IMR-90 (cell line): ENCODE data around the gene C3orf70.

Experiments
- BHLHE40 ChIP-seq: fragments of 150-350 bp; IDR thresholded peaks from 2 replicates; pipeline ENCODE4 v1.6.1; 2016; ENCODE audit warnings: mild to moderate bottlenecking, low read depth, low read length
- CEBPB ChIP-seq: IDR thresholded peaks from 2 replicates; pipeline ENCODE4 v1.6.1; 2012; ENCODE audit warnings: low read depth, low read length, improper control_type of control experiment
- POLR2A ChIP-seq: IDR thresholded peaks from 2 replicates; pipeline ENCODE4 v1.6.1; 2012; ENCODE audit warnings: mild to moderate bottlenecking, low read depth, low read length
- RAD21 ChIP-seq: IDR thresholded peaks from 2 replicates; pipeline ENCODE4 v1.6.1; 2012; ENCODE audit warnings: low read length, improper control_type of control experiment
- TF ChIP-seq, protein P1 (sequence below): conservative IDR thresholded peaks from 2 replicates; pipeline ENCODE4 v1.5.1; 2012; ENCODE audit warnings: mild to moderate bottlenecking, low read depth, low read length, improper control_type of control experiment
- TF ChIP-seq, protein P2 (sequence below): fragments of 150-350 bp; IDR thresholded peaks from 2 replicates; pipeline ENCODE4 v1.6.1; 2017; ENCODE audit warnings: mild to moderate bottlenecking, antibody characterized with exemption, low read length, low read depth

DNA sequence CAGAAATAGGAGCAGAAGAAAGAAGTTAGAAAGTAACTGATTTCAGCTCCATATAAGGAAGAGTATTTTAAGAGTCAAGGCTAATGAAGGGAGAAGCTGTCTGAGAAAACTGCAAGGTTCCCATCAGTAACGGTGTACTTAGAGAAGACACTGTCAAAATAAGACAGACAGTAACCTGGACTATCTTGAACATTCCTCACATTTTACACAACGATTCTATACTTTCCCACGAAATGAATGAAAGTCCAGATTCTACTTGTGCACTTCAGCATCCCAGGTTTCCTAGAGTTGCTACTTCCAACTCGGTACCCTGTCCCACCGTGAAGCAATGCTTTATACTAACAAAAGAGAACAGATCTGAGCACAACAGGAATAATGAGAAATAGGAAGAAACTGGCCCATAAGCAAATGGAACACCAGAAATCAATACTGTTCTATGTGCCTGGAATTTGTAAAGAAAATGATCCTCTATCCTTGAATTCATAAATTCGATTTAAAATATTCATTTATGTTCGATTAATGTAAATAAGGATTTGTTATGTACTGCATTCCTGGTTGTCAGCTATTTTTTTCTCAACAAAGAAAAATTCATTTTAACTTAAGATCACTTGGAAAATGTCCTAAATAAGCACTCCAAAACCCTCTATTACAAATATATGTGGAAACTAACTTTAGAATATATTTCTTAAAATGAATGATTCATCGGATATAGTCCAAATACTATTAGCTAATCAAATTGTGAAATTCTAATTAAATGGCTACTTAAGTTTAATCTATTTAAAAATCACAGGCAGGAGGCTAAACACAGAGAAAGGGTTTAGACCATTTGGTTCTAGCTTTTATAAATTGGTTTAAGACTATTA lies 1.5 kb downstream of the C3orf70 start:
- TF ChIP-seq, protein P1, sequence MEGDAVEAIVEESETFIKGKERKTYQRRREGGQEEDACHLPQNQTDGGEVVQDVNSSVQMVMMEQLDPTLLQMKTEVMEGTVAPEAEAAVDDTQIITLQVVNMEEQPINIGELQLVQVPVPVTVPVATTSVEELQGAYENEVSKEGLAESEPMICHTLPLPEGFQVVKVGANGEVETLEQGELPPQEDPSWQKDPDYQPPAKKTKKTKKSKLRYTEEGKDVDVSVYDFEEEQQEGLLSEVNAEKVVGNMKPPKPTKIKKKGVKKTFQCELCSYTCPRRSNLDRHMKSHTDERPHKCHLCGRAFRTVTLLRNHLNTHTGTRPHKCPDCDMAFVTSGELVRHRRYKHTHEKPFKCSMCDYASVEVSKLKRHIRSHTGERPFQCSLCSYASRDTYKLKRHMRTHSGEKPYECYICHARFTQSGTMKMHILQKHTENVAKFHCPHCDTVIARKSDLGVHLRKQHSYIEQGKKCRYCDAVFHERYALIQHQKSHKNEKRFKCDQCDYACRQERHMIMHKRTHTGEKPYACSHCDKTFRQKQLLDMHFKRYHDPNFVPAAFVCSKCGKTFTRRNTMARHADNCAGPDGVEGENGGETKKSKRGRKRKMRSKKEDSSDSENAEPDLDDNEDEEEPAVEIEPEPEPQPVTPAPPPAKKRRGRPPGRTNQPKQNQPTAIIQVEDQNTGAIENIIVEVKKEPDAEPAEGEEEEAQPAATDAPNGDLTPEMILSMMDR, result no peak
- TF ChIP-seq BHLHE40 (no peak), CEBPB (no peak), POLR2A (no peak), RAD21 (no peak)
- TF ChIP-seq, protein P2, sequence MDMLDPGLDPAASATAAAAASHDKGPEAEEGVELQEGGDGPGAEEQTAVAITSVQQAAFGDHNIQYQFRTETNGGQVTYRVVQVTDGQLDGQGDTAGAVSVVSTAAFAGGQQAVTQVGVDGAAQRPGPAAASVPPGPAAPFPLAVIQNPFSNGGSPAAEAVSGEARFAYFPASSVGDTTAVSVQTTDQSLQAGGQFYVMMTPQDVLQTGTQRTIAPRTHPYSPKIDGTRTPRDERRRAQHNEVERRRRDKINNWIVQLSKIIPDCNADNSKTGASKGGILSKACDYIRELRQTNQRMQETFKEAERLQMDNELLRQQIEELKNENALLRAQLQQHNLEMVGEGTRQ, result no peak
